BJ (cell line): ENCODE results near the gene UGT1A1. TPM values are rescaled to one million over a fixed set of nuclear protein-coding genes. Genes with fewer than 3 reads are reported as not detected.

Experiments used
- CTCF ChIA-PET: fragments of 350-600 bp; formaldehyde crosslinking; extraction: SDS; loops from one replicate; lab custom pipeline; 2021; ENCODE audit warnings: antibody characterized with exemption, inconsistent platforms; lab: Yijun Ruan, JAX
- POLR2A ChIA-PET: fragments of 300-600 bp; sonication (Branson Sonifier 250); formaldehyde crosslinking; extraction: SDS; loops from one replicate; lab custom pipeline; 2021; ENCODE audit warnings: antibody characterized with exemption; lab: Charles Lee
- DNase-seq: peaks from one replicate; pipeline ENCODE4 v3.0.0-alpha.2; 2011; ENCODE audit warnings: low read depth
- H3K27me3 ChIP-seq: 2 replicates; pipeline ENCODE4 v1.6.0; 2011; ENCODE audit warnings: low read length; ENCODE audit not compliant: control insufficient read depth, insufficient read depth
- H3K36me3 ChIP-seq: 2 replicates; pipeline ENCODE4 v1.5.1; 2011; ENCODE audit warnings: low read length; ENCODE audit not compliant: control insufficient read depth, insufficient read depth
- H3K4me3 ChIP-seq: 2 replicates; pipeline ENCODE4 v1.5.1; 2011; ENCODE audit warnings: low read depth, mild to moderate bottlenecking, control low read depth, low read length
- CTCF ChIP-seq: IDR thresholded peaks from 2 replicates; pipeline ENCODE4 v1.5.1; 2011; ENCODE audit warnings: low read depth, mild to moderate bottlenecking, control low read depth, inconsistent platforms, low read length, moderate library complexity; ENCODE audit not compliant: insufficient read depth
- polyA plus RNA-seq: library from polyadenylated mRNA; depleted of rRNA; stranded (reverse); fragments of >200 nt; gene quantifications from 2 replicates; pipeline ENCODE4 v1.2.3, GENCODE V29; 2011

UGT1A1 gene
- polyA plus RNA-seq, 1 experiment, result not detected

- Histone ChIP-seq H3K36me3 (no peaks in the 10 kb centered on the region), H3K27me3 (0 out of 2 replicates have a peak, but pooled peaks cover 1% of the 10 kb centered on the region), H3K4me3 (no peak overlapping the region)
- ChIA-PET POLR2A (no interaction called here), CTCF (no interaction called here)
- no peak for TF ChIP-seq CTCF
- DNase-seq, result no peak
Observed at GRCh38 chr2:233817995-233818638, 58.0 kb downstream of the UGT1A1 start.

GRCh38 chr2:233818639-233819621, 58.9 kb downstream of the UGT1A1 start:
- ChIA-PET POLR2A (no interaction called here), CTCF (interaction anchor here (1.0 kb wide), 1 partner anchor 52 kb away, joined by 3 read pairs; no protein-coding TSS in a partner anchor)
- Histone ChIP-seq H3K36me3 (no peaks in the 10 kb centered on the region), H3K27me3 (no peaks in the 10 kb centered on the region), H3K4me3 (no peak overlapping the region)
- no peak for TF ChIP-seq CTCF
- DNase-seq, result no peak

- ChIA-PET POLR2A (no interaction called here), CTCF (interaction anchor here (1.0 kb wide), 1 partner anchor 53 kb away, joined by 3 read pairs; no protein-coding TSS in a partner anchor)
- DNase-seq, result no peak
- Histone ChIP-seq H3K27me3 (no peaks in the 10 kb centered on the region), H3K4me3 (no peak overlapping the region), H3K36me3 (no peaks in the 10 kb centered on the region)
- no peak for TF ChIP-seq CTCF
Observed at GRCh38 chr2:233819884-233820773, 60.1 kb downstream of the UGT1A1 start.

- CTCF ChIA-PET, result no interaction called here
- POLR2A ChIA-PET, result no interaction called here
- Histone ChIP-seq H3K36me3 (no peaks in the 10 kb centered on the region), H3K4me3 (no peak overlapping the region), H3K27me3 (no peaks in the 10 kb centered on the region)
- no peak for TF ChIP-seq CTCF
- DNase-seq, result no peak
Observed at GRCh38 chr2:233820774-233821105, 60.7 kb downstream of the UGT1A1 start.
